OCI-LY7 (cell line): ENCODE measurements around the gene PLIN5. TPM values are rescaled to one million over a fixed set of nuclear protein-coding genes. Genes with fewer than 3 reads are reported as not detected.
"Not testable (repeated sequence)": the region's sequence is repeated elsewhere in the genome, so short reads cannot be mapped to it uniquely, and the experiment has no call there.

Experiments
- BruUV-seq: library from RNA; stranded (reverse); fragments of 400-500 nt; replicated peaks from 2 replicates; lab custom pipeline; 2021; lab: Mats Ljungman, UMichigan
- CTCF ChIA-PET: fragments of 300-600 bp; sonication (Branson Sonifier 250); formaldehyde crosslinking; loops from one replicate; lab custom pipeline; 2022; ENCODE audit warnings: antibody characterized with exemption; ENCODE audit not compliant: unreplicated experiment; lab: Charles Lee
- POLR2A ChIA-PET: fragments of 300-600 bp; sonication (Branson Sonifier 250); formaldehyde crosslinking; loops from one replicate; lab custom pipeline; 2022; ENCODE audit warnings: antibody characterized with exemption; lab: Charles Lee
- DNase-seq: peaks from one replicate; pipeline ENCODE4 v3.0.0-alpha.2; 2015; ENCODE audit warnings: low spot score
- H2AFZ ChIP-seq: fragments of 200-600 bp; sonication (generic), shearing (Covaris generic); 2 replicates; pipeline ENCODE4 v1.6.1; 2014; ENCODE audit warnings: mild to moderate bottlenecking, antibody characterized with exemption, low read length, moderate library complexity
- H3K27ac ChIP-seq: fragments of 200-600 bp; sonication (generic); 2 replicates; pipeline ENCODE4 v1.5.1; 2014; ENCODE audit warnings: mixed run types, low read depth, mild to moderate bottlenecking, moderate library complexity, low read length, inconsistent platforms; ENCODE audit not compliant: poor library complexity, severe bottlenecking
- H3K36me3 ChIP-seq: fragments of 200-600 bp; sonication (generic); 2 replicates; pipeline ENCODE4 v1.6.1; 2014; ENCODE audit warnings: mild to moderate bottlenecking, antibody characterized with exemption, low read length, moderate library complexity, mixed read lengths; ENCODE audit not compliant: insufficient read depth
- H3K4me1 ChIP-seq: fragments of 200-600 bp; sonication (generic); 2 replicates; pipeline ENCODE4 v1.5.1; 2014; ENCODE audit warnings: mild to moderate bottlenecking, low read length; ENCODE audit not compliant: insufficient read depth, poor library complexity, severe bottlenecking
- H3K4me2 ChIP-seq: fragments of 200-600 bp; sonication (generic); 2 replicates; pipeline ENCODE4 v1.6.1; 2014; ENCODE audit warnings: mild to moderate bottlenecking, low read length
- H3K4me3 ChIP-seq: fragments of 200-600 bp; sonication (generic); 2 replicates; pipeline ENCODE4 v1.5.1; 2014; ENCODE audit warnings: mild to moderate bottlenecking, low read depth, low read length; ENCODE audit not compliant: poor library complexity, severe bottlenecking
- H3K79me2 ChIP-seq: fragments of 200-600 bp; sonication (generic); 2 replicates; pipeline ENCODE4 v1.6.1; 2016; ENCODE audit warnings: low read depth, mild to moderate bottlenecking, low read length, moderate library complexity, mixed read lengths; ENCODE audit not compliant: insufficient read depth
- H3K9me2 ChIP-seq: fragments of 200-600 bp; sonication (generic); 2 replicates; pipeline ENCODE4 v1.6.1; 2016; ENCODE audit warnings: mild to moderate bottlenecking, low read length, mixed read lengths; ENCODE audit not compliant: insufficient read depth
- H3K9me3 ChIP-seq: fragments of 200-600 bp; sonication (generic); 2 replicates; pipeline ENCODE4 v1.6.1; 2014; ENCODE audit warnings: mild to moderate bottlenecking, mixed run types, low read length, mixed read lengths
- H4K20me1 ChIP-seq: fragments of 200-600 bp; sonication (generic); 2 replicates; pipeline ENCODE4 v1.6.1; 2014; ENCODE audit warnings: mild to moderate bottlenecking, antibody characterized with exemption, low read length, moderate library complexity, mixed read lengths; ENCODE audit not compliant: insufficient read depth
- EZH2phosphoT487 ChIP-seq: fragments of 200-600 bp; sonication (generic); IDR thresholded peaks from 2 replicates; pipeline ENCODE4 v1.6.1; 2018; ENCODE audit warnings: low read depth, borderline replicate concordance, mild to moderate bottlenecking, mixed run types, antibody characterized with exemption, low read length, moderate library complexity, mixed read lengths
- intact Hi-C: fragments of 100-400 bp; cut with micrococcal nuclease; formaldehyde crosslinking; loops from one replicate; pipeline ENCODE4 v1.10.0; 2022; ENCODE audit not compliant: unreplicated experiment
- total RNA-seq, 2 experiments: library from RNA; depleted of rRNA in 1 of 2; stranded (reverse); fragments of >200 nt in 1 of 2; shearing (Covaris generic) in 1 of 2; gene quantifications; 2 replicates each; pipeline ENCODE4 v1.2.3, GENCODE V29; 2014 to 2022
- TF ChIP-seq, protein P1 (sequence below): fragments of 200-600 bp; sonication (generic); conservative IDR thresholded peaks from 2 replicates; pipeline ENCODE4 v1.5.1; 2014; ENCODE audit warnings: mild to moderate bottlenecking, antibody characterized with exemption, low read length, moderate library complexity, mixed read lengths

Gene PLIN5
- total RNA-seq, 2 experiments from 2014 or later: 0.85 to 1.9 TPM

GRCh38 chr19:4543842-4544647 is 9.0 kb upstream of the PLIN5 start:
- intact Hi-C loops: no loop called here
- no peaks in the 10 kb centered on the region for H3K79me2 ChIP-seq
- BruUV-seq: no TSS peak

DNA sequence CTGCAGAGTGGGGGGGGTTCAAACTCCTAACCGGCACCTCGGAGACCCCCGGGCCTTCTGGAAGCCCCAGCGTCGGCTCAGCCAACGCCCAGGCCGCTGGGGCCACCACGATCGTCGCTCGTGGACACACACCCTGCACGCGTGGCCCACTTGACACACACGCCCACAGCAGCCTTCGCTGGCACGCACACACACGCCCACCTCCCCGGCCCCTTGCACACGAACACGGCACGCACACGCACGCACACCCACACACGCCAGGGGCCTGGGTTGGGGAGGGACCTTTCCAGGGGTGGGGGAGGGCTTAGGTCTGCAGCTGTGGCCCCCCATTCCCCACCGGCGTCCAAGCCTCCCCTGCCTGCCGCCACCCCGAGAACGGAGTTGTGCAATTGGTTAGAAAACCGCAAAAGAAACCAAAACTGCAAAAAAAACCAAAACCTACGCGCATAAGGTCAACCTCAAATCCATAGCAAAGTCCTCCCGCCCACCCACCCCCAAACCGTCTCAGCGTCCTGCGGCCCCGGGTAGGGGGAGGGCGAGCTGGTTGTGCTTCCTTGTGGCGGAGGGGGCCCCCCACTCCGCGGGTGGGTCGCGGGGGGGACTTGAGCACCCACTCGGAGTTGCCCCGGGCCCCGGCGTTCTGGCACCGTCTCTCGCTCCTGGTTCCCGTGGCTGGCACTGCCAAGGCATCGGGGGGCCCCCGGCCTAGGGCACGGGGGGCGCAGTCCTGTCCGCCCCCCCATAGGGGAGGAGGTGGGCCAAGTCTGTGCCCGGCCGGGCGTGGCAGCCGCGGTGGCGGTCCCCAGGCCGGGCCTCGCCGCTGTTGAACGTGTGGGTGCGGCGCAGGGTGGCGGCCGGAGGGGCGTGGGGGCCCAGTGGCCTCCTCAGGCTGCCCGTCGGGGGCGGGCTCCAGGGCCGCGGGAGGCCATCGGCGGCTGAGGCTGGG is 8.1 kb upstream of the PLIN5 start:
- H2AFZ ChIP-seq: no peak overlapping the region
- H3K79me2 ChIP-seq: no peaks in the 10 kb centered on the region
- H3K4me3 ChIP-seq: no peak overlapping the region
- no peaks in the 10 kb centered on the region for H3K9me2 ChIP-seq
- H4K20me1 ChIP-seq: no peaks in the 10 kb centered on the region
- ChIA-PET CTCF (no interaction called here), POLR2A (no interaction called here)
- H3K4me2 ChIP-seq: no peak overlapping the region
- no peak overlapping the region for H3K27ac ChIP-seq
- peaks cover 9% of the 10 kb centered on the region for H3K4me1 ChIP-seq
- DNase-seq: no peak
- TF ChIP-seq EZH2phosphoT487: no peak
- TF ChIP-seq, protein P1, sequence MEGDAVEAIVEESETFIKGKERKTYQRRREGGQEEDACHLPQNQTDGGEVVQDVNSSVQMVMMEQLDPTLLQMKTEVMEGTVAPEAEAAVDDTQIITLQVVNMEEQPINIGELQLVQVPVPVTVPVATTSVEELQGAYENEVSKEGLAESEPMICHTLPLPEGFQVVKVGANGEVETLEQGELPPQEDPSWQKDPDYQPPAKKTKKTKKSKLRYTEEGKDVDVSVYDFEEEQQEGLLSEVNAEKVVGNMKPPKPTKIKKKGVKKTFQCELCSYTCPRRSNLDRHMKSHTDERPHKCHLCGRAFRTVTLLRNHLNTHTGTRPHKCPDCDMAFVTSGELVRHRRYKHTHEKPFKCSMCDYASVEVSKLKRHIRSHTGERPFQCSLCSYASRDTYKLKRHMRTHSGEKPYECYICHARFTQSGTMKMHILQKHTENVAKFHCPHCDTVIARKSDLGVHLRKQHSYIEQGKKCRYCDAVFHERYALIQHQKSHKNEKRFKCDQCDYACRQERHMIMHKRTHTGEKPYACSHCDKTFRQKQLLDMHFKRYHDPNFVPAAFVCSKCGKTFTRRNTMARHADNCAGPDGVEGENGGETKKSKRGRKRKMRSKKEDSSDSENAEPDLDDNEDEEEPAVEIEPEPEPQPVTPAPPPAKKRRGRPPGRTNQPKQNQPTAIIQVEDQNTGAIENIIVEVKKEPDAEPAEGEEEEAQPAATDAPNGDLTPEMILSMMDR: no peak
- H3K9me3 ChIP-seq: peaks cover 4% of the 10 kb centered on the region; the same call in 1 of the 2 replicates
- no peaks in the 10 kb centered on the region for H3K36me3 ChIP-seq
- no TSS peak for BruUV-seq
- intact Hi-C loops: no loop called here

More at GRCh38 chr19:4543842-4544647, 9.0 kb upstream of the PLIN5 start:
- Histone ChIP-seq H3K4me1 (peaks cover 9% of the 10 kb centered on the region), H4K20me1 (no peaks in the 10 kb centered on the region), H3K4me2 (no peak overlapping the region), H3K9me3 (peaks cover 4% of the 10 kb centered on the region; the same call in 1 of the 2 replicates), H2AFZ (no peak overlapping the region), H3K27ac (no peak overlapping the region), H3K4me3 (no peak overlapping the region), H3K36me3 (no peaks in the 10 kb centered on the region), H3K9me2 (no peaks in the 10 kb centered on the region)
- TF ChIP-seq, protein P1: no peak
- TF ChIP-seq EZH2phosphoT487: no peak
- no peak for DNase-seq
- CTCF ChIA-PET: no interaction called here
- POLR2A ChIA-PET: interaction anchor here (1.3 kb wide), 1 partner anchor 8 kb away, joined by 3 read pairs; the partner anchor contains the start of gene PLIN5

GRCh38 chr19:4541806-4542145 is 6.8 kb upstream of the PLIN5 start:
- H3K4me3 ChIP-seq, CTCF ChIA-PET, H3K4me1 ChIP-seq, H3K79me2 ChIP-seq, BruUV-seq, H3K9me3 ChIP-seq, intact Hi-C loops, H3K4me2 ChIP-seq, DNase-seq, H3K9me2 ChIP-seq, H4K20me1 ChIP-seq, H2AFZ ChIP-seq, H3K27ac ChIP-seq, H3K36me3 ChIP-seq, POLR2A ChIA-PET: not testable (repeated sequence)
